H1 (cell line): Measurements from ENCODE around the gene PSORS1C2.
A peak's percentile ranks its signal among the peaks of the same experiment; 100 is the strongest.

ENCODE experiments used
- CHD1 ChIP-seq: IDR thresholded peaks from 2 replicates; pipeline ENCODE4 v1.6.1; 2012; ENCODE audit warnings: low read depth, low read length, improper control_type of control experiment
- GABPA ChIP-seq: IDR thresholded peaks from 2 replicates; pipeline ENCODE4 v1.6.1; 2011; ENCODE audit warnings: mild to moderate bottlenecking, low read length, moderate library complexity, borderline replicate concordance; ENCODE audit not compliant: insufficient read depth
- GTF2F1 ChIP-seq: IDR thresholded peaks from 2 replicates; pipeline ENCODE4 v1.6.1; 2012; ENCODE audit warnings: low read depth, low read length, improper control_type of control experiment, borderline replicate concordance
- JUND ChIP-seq: IDR thresholded peaks from 2 replicates; pipeline ENCODE4 v1.6.1; 2011; ENCODE audit warnings: mild to moderate bottlenecking, improper control_type of control experiment, low read length
- PHF8 ChIP-seq: fragments of 200-600 bp; sonication (generic); conservative IDR thresholded peaks from 2 replicates; pipeline ENCODE4 v1.7.1; 2012; ENCODE audit warnings: low read depth, mild to moderate bottlenecking, inconsistent platforms, low read length, moderate library complexity
- RNF2 ChIP-seq: fragments of 200-900, 300-1000 bp; sonication (generic); IDR thresholded peaks from 2 replicates; pipeline ENCODE4 v1.7.1; 2016; ENCODE audit warnings: borderline replicate concordance, low read depth, mild to moderate bottlenecking, antibody characterized with exemption, low read length; ENCODE audit not compliant: poor library complexity, severe bottlenecking; ENCODE audit errors: missing control alignments
- TAF1 ChIP-seq: IDR thresholded peaks from 2 replicates; pipeline ENCODE4 v1.6.1; 2011; ENCODE audit warnings: mild to moderate bottlenecking, low read depth, low read length
- USF2 ChIP-seq: IDR thresholded peaks from 2 replicates; pipeline ENCODE4 v1.6.1; 2011; ENCODE audit warnings: low read length, improper control_type of control experiment
- TF ChIP-seq, protein P1 (sequence below), 3 experiments: IDR thresholded peaks; 1 replicate in 2 of 3; 2 replicates in 1 of 3; pipeline versions ENCODE4 v1.5.1 to v1.6.1; 2011; ENCODE audit warnings: low read length in 3 of 3, mild to moderate bottlenecking in 3 of 3, inconsistent platforms in 2 of 3, low read depth in 1 of 3, moderate library complexity in 1 of 3; ENCODE audit not compliant: insufficient read depth in 1 of 3; ENCODE audit errors: control extremely low read depth in 1 of 3
- TF ChIP-seq, protein P2 (sequence below): IDR thresholded peaks from 2 replicates; pipeline ENCODE4 v1.6.1; 2012; ENCODE audit warnings: inconsistent platforms

- no peak for TF ChIP-seq CHD1
- TF ChIP-seq, protein P1, sequence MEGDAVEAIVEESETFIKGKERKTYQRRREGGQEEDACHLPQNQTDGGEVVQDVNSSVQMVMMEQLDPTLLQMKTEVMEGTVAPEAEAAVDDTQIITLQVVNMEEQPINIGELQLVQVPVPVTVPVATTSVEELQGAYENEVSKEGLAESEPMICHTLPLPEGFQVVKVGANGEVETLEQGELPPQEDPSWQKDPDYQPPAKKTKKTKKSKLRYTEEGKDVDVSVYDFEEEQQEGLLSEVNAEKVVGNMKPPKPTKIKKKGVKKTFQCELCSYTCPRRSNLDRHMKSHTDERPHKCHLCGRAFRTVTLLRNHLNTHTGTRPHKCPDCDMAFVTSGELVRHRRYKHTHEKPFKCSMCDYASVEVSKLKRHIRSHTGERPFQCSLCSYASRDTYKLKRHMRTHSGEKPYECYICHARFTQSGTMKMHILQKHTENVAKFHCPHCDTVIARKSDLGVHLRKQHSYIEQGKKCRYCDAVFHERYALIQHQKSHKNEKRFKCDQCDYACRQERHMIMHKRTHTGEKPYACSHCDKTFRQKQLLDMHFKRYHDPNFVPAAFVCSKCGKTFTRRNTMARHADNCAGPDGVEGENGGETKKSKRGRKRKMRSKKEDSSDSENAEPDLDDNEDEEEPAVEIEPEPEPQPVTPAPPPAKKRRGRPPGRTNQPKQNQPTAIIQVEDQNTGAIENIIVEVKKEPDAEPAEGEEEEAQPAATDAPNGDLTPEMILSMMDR (IDR thresholded peaks at IDR 0.05; ENCODE audit: control extremely low read depth in 1 of 3, insufficient read depth in 1 of 3, low read depth in 1 of 3, low read length in 3 of 3), result no peak
- TF ChIP-seq GTF2F1, result no peak
- TF ChIP-seq, protein P2, sequence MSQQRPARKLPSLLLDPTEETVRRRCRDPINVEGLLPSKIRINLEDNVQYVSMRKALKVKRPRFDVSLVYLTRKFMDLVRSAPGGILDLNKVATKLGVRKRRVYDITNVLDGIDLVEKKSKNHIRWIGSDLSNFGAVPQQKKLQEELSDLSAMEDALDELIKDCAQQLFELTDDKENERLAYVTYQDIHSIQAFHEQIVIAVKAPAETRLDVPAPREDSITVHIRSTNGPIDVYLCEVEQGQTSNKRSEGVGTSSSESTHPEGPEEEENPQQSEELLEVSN, result no peak
- TF ChIP-seq USF2, result peak; percentile 9; the same call in 1 of the 2 replicates
- no peak for TF ChIP-seq JUND
- no peak for TF ChIP-seq PHF8
- TF ChIP-seq GABPA, result no peak
- TF ChIP-seq TAF1, result no peak
- TF ChIP-seq RNF2, result no peak
Observed at GRCh38 chr6:31161216-31162126, 22.6 kb upstream of the PSORS1C2 start.
